ENCODE measurements around the gene DBH.
A peak's percentile ranks its signal among the peaks of the same experiment; 100 is the strongest.

Gene DBH

GRCh38 chr9:133659516-133659915 lies 23.4 kb downstream of the DBH start:
- DNase-seq (ENCODE audit: low read depth), result no peak
- no peak overlapping the region for H3K4me3 ChIP-seq (ENCODE audit: control insufficient read depth, low read depth, low read length)
- no peak for TF ChIP-seq CTCF (conservative IDR thresholded peaks at IDR 0.05; ENCODE audit: control insufficient read depth, insufficient read depth, low read depth, low read length)

- TF ChIP-seq CTCF (conservative IDR thresholded peaks at IDR 0.05; ENCODE audit: control insufficient read depth, insufficient read depth, low read depth, low read length), result no peak
- peak; percentile 6 for DNase-seq (ENCODE audit: low read depth)
- H3K4me3 ChIP-seq (ENCODE audit: control insufficient read depth, low read depth, low read length), result no peak overlapping the region
Measured at GRCh38 chr9:133661846-133662540, 25.8 kb downstream of the DBH start.

GRCh38 chr9:133664173-133665050 lies 28.2 kb downstream of the DBH start:
- H3K4me3 ChIP-seq (ENCODE audit: control insufficient read depth, low read depth, low read length), result no peak overlapping the region
- no peak for TF ChIP-seq CTCF (conservative IDR thresholded peaks at IDR 0.05; ENCODE audit: control insufficient read depth, insufficient read depth, low read depth, low read length)
- no peak for DNase-seq (ENCODE audit: low read depth)

- TF ChIP-seq CTCF (conservative IDR thresholded peaks at IDR 0.05; ENCODE audit: control insufficient read depth, insufficient read depth, low read depth, low read length), result no peak
- DNase-seq (ENCODE audit: low read depth), result no peak
- no peak overlapping the region for H3K4me3 ChIP-seq (ENCODE audit: control insufficient read depth, low read depth, low read length)
Measured at GRCh38 chr9:133665096-133665495, 28.9 kb downstream of the DBH start.

GRCh38 chr9:133665535-133665934 lies 29.4 kb downstream of the DBH start:
- no peak for DNase-seq (ENCODE audit: low read depth)
- no peak overlapping the region for H3K4me3 ChIP-seq (ENCODE audit: control insufficient read depth, low read depth, low read length)
- no peak for TF ChIP-seq CTCF (conservative IDR thresholded peaks at IDR 0.05; ENCODE audit: control insufficient read depth, insufficient read depth, low read depth, low read length)

GRCh38 chr9:133666387-133666786 lies 30.2 kb downstream of the DBH start:
- DNase-seq (ENCODE audit: low read depth), result no peak
- no peak for TF ChIP-seq CTCF (conservative IDR thresholded peaks at IDR 0.05; ENCODE audit: control insufficient read depth, insufficient read depth, low read depth, low read length)

More at GRCh38 chr9:133666387-133666786, 30.2 kb downstream of the DBH start:
- H3K4me3 ChIP-seq (ENCODE audit: control insufficient read depth, low read depth, low read length), result no peak overlapping the region
